LNCAP (cell line): ENCODE results near the gene CCDC188.

ENCODE experiments used
- CTCF ChIP-seq: fragments of 450-650 bp; IDR thresholded peaks from 2 replicates; pipeline ENCODE4 v1.5.1; 2017; ENCODE audit warnings: mild to moderate bottlenecking

CCDC188 gene

GRCh38 chr22:20118300-20119020 lies 32.4 kb downstream of the CCDC188 start:
- no peak for TF ChIP-seq CTCF

DNA sequence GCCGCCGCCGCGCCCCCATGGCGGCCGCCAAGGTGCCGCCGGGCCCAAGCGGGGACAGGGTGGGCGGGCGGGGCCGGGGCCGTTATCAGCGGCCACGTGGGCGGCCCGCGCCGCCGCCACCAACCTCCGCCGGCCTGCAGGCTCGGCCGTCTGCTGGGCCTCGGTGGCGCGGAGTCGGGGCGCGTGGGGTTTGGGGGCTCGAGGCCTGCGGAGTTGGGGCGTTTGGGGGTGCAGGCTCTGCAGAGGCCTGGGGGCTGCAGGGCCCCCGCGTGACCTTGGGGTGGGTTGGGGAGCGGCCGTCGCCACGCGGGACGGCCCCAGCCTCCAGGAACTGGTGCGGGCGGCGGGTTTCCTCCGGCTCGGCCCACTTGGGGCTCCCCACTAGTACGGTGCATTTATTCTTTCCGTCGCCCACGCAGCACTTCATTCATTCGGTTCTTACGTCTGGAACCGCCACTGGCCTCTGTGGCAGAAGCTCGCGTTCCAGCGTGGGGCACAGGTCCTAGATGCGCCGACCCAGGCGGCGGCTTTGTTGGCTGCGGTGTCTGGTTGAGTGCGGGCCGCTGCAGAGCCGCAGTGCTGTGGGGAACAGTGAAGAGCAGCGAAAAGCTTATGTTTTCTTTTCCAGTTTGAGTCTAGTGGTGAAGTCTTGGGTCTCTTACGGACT lies 33.1 kb downstream of the CCDC188 start:
- no peak for TF ChIP-seq CTCF

- TF ChIP-seq CTCF = peak; percentile 35; the same call in 1 of the 2 replicates
These were observed 33.8 kb downstream of the CCDC188 start, which contains the start of gene TRMT2A for GRCh38 chr22:20116951-20117632. TSS of gene TRMT2A (minus strand) at chr22:20117226. CDS start at chr22:20116906, 320 bp downstream.

GRCh38 chr22:20116376-20116950 lies 34.4 kb downstream of the CCDC188 start:
- no peak for TF ChIP-seq CTCF

GRCh38 chr22:20115691-20116375 lies 35.0 kb downstream of the CCDC188 start, which contains the start of gene RANBP1:
TSS of gene RANBP1 (plus strand) at chr22:20116104. CDS start at chr22:20116185, 81 bp downstream.
- no peak for TF ChIP-seq CTCF

DNA sequence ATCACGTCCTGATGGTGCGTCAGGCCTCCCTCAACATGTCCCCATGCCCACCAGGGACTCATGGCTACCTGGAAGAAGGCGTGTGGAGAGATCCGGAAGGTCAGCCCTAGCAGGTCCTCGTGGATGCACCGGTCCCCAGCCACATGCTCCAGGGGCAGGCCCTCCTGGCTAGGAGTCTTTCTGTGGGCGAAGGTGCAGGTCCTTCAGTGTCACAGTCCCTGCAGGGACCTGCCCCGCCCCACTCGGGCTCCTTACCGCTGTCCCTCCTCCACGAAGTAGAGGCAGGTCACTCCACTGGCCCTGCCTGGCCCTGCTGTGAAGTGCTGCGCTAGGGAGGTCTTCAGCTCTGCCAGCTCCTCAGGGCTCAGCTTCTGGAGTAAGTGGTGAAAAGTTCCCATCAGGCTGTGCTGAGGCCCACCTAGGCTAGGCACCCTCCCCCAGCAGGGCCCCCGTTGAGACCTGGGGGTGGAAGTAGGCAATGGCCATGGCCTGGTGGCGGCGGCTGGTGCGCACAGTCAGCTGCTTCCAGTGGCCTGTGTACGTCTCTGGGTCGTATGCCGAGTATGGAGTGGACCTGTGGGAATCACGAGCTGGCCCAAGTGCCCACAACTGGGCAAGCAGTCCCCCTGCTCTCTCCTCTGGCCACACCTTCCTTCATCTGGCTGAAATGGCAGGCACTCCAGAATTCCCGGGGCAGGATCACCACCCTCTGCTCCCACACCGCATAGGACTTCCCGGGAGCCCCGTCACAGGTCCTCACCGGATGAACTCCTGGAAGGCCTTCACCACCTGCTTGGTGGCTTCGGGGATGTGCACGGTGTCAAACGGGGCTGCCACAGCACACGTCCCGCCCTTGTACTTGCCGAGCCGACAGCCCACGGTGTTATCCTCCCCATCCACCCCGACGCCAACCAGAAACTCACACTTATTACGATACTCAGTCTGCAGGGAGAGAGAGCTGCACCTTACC lies 36.1 kb downstream of the CCDC188 start:
- no peak for TF ChIP-seq CTCF
